ENCODE data around the gene PTGIS. TPM values are rescaled to one million over a fixed set of nuclear protein-coding genes. Genes with fewer than 3 reads are reported as not detected.

The PTGIS gene
- total RNA-seq, 2 experiments from 2014 or later, result not detected

DNA sequence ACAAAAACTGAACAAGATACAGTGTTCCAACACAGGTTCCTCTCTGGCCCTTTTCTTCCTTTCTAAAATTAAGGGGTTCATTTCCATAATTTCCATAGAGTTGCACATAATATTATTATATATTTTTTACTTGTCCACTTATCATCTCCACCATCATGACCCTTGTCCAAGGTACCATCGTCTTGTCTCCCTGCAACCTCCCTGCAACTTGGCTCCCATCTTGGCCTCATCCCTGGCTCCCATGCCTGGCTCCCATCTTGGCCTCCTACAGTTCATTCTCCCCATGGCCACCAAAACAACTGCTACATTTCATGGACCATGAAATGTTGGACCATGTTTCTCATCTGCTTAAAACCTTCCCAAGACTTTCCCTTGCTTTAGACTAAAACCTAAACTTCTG lies 82.4 kb downstream of the PTGIS start:
- Histone ChIP-seq H3K4me1 (ENCODE audit: insufficient read depth, low read length, poor library complexity, severe bottlenecking) (no peaks in the 10 kb centered on the region), H3K36me3 (ENCODE audit: insufficient read depth, low read length) (no peaks in the 10 kb centered on the region), H3K79me2 (ENCODE audit: insufficient read depth, low read depth, low read length) (no peaks in the 10 kb centered on the region), H3K27ac (ENCODE audit: low read depth, low read length, poor library complexity, severe bottlenecking) (no peak overlapping the region), H3K4me3 (ENCODE audit: low read depth, low read length, poor library complexity, severe bottlenecking) (no peak overlapping the region), H3K4me2 (ENCODE audit: low read length) (no peak overlapping the region), H3K9me3 (ENCODE audit: low read length) (no peaks in the 10 kb centered on the region), H3K9me2 (ENCODE audit: insufficient read depth, low read length) (no peaks in the 10 kb centered on the region), H2AFZ (ENCODE audit: low read length) (no peak overlapping the region), H4K20me1 (ENCODE audit: insufficient read depth, low read length) (no peaks in the 10 kb centered on the region)
- ChIA-PET CTCF (ENCODE audit: unreplicated experiment) (no interaction called here), POLR2A (interaction anchor here (0.9 kb wide), 1 partner anchor 20 kb away, joined by 3 read pairs; no protein-coding TSS in a partner anchor)
- no TSS peak for BruUV-seq (replicated peaks)
- TF ChIP-seq EZH2phosphoT487 (IDR thresholded peaks at IDR 0.05; ENCODE audit: borderline replicate concordance, low read depth, low read length), result no peak
- TF ChIP-seq CTCF (conservative IDR thresholded peaks at IDR 0.05; ENCODE audit: low read length), result no peak
- intact Hi-C loops (cut with micrococcal nuclease; ENCODE audit: unreplicated experiment), result no loop called here
- DNase-seq (ENCODE audit: low spot score), result no peak

- H3K9me3 ChIP-seq (ENCODE audit: low read length), result no peaks in the 10 kb centered on the region
- no TSS peak for BruUV-seq (replicated peaks)
- H3K4me2 ChIP-seq (ENCODE audit: low read length), result peak overlapping the region; percentile 20; the same call in 1 of the 2 replicates
- CTCF ChIA-PET (ENCODE audit: unreplicated experiment), result no interaction called here
- H3K4me1 ChIP-seq (ENCODE audit: insufficient read depth, low read length, poor library complexity, severe bottlenecking), result no peaks in the 10 kb centered on the region
- DNase-seq (ENCODE audit: low spot score), result no peak
- no peak for TF ChIP-seq EZH2phosphoT487 (IDR thresholded peaks at IDR 0.05; ENCODE audit: borderline replicate concordance, low read depth, low read length)
- peak; percentile 50; the same call in 1 of the 2 replicates for TF ChIP-seq CTCF (conservative IDR thresholded peaks at IDR 0.05; ENCODE audit: low read length)
- POLR2A ChIA-PET, result interaction anchor here (0.6 to 0.7 kb wide), 2 partner anchors 500 to 1159 kb away, joined by 3 to 4 read pairs; no protein-coding TSS in a partner anchor
- H4K20me1 ChIP-seq (ENCODE audit: insufficient read depth, low read length), result no peaks in the 10 kb centered on the region
- H3K9me2 ChIP-seq (ENCODE audit: insufficient read depth, low read length), result no peaks in the 10 kb centered on the region
- intact Hi-C loops (cut with micrococcal nuclease; ENCODE audit: unreplicated experiment), result no loop called here
- H3K4me3 ChIP-seq (ENCODE audit: low read depth, low read length, poor library complexity, severe bottlenecking), result no peak overlapping the region
- H3K27ac ChIP-seq (ENCODE audit: low read depth, low read length, poor library complexity, severe bottlenecking), result no peak overlapping the region
- H3K36me3 ChIP-seq (ENCODE audit: insufficient read depth, low read length), result no peaks in the 10 kb centered on the region
- no peak overlapping the region for H2AFZ ChIP-seq (ENCODE audit: low read length)
- no peaks in the 10 kb centered on the region for H3K79me2 ChIP-seq (ENCODE audit: insufficient read depth, low read depth, low read length)
These were observed 83.5 kb downstream of the PTGIS start for GRCh38 chr20:49484180-49485140.

- H3K36me3 ChIP-seq (ENCODE audit: insufficient read depth, low read length), result no peaks in the 10 kb centered on the region
- no peaks in the 10 kb centered on the region for H3K4me1 ChIP-seq (ENCODE audit: insufficient read depth, low read length, poor library complexity, severe bottlenecking)
- H3K9me2 ChIP-seq (ENCODE audit: insufficient read depth, low read length), result no peaks in the 10 kb centered on the region
- no peaks in the 10 kb centered on the region for H4K20me1 ChIP-seq (ENCODE audit: insufficient read depth, low read length)
- intact Hi-C loops (cut with micrococcal nuclease; ENCODE audit: unreplicated experiment), result no loop called here
- no peak overlapping the region for H3K4me2 ChIP-seq (ENCODE audit: low read length)
- no peak overlapping the region for H3K27ac ChIP-seq (ENCODE audit: low read depth, low read length, poor library complexity, severe bottlenecking)
- H3K9me3 ChIP-seq (ENCODE audit: low read length), result no peaks in the 10 kb centered on the region
- H3K79me2 ChIP-seq (ENCODE audit: insufficient read depth, low read depth, low read length), result no peaks in the 10 kb centered on the region
- no peak overlapping the region for H3K4me3 ChIP-seq (ENCODE audit: low read depth, low read length, poor library complexity, severe bottlenecking)
- DNase-seq (ENCODE audit: low spot score), result no peak
- H2AFZ ChIP-seq (ENCODE audit: low read length), result no peak overlapping the region
- no TSS peak for BruUV-seq (replicated peaks)
- POLR2A ChIA-PET, result interaction anchor here (0.7 kb wide), 1 partner anchor 499 kb away, joined by 4 read pairs; no protein-coding TSS in a partner anchor
- CTCF ChIA-PET (ENCODE audit: unreplicated experiment), result no interaction called here
- no peak for TF ChIP-seq CTCF (conservative IDR thresholded peaks at IDR 0.05; ENCODE audit: low read length)
- TF ChIP-seq EZH2phosphoT487 (IDR thresholded peaks at IDR 0.05; ENCODE audit: borderline replicate concordance, low read depth, low read length), result no peak
These were observed 84.2 kb downstream of the PTGIS start for GRCh38 chr20:49483696-49484123.
